Fibroblast of villous mesenchyme (primary cell): ENCODE data around the gene HSFX2. TPM values are rescaled to one million over a fixed set of nuclear protein-coding genes. Genes with fewer than 3 reads are reported as not detected.
"Not testable (repeated sequence)": the region's sequence is repeated elsewhere in the genome, so short reads cannot be mapped to it uniquely, and the experiment has no call there.

ENCODE experiments used
- DNase-seq: peaks from one replicate; pipeline ENCODE4 v3.0.0-alpha.2; 2010; ENCODE audit warnings: low read depth
- H3K4me3 ChIP-seq: 2 replicates; pipeline ENCODE4 v1.5.1; 2011; ENCODE audit warnings: low read depth, mild to moderate bottlenecking, low read length
- CTCF ChIP-seq: IDR thresholded peaks from 2 replicates; pipeline ENCODE4 v1.5.1; 2012; ENCODE audit warnings: low read depth, mild to moderate bottlenecking, low read length; ENCODE audit not compliant: insufficient read depth
- total RNA-seq: library from RNA; depleted of rRNA; stranded (reverse); fragments of >200 nt; gene quantifications from 2 replicates; pipeline ENCODE4 v1.2.3, GENCODE V29; 2012

Gene HSFX2
- 0.86 TPM in 1 of 2 replicates, not detected in the other for total RNA-seq

DNA sequence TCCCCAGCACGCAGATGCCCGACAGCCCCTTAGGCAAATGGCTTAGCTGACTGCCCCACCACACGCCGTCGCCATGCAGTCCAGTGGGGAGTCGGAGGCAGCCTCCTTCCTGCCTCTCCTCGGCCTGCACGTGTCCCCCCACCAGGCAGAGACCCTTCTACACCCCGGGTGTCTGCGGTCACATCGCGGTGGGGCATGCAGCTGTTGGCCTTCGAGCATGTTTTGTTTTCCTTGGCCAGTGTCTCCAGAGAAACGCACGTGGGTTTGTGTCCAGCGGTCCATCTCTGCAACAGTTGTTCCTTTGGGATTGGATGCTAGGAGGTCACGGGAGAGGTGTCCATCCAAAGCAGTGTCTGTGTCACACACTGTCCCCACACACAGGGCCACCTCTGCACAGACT lies at the start of gene HSFX2:
HSFX2 (minus strand) TSS at position 101 of the 400 bp plus-strand sequence. CDS start 614 bp downstream, outside the sequence.
- DNase-seq, H3K4me3 ChIP-seq: not testable (repeated sequence)

DNA sequence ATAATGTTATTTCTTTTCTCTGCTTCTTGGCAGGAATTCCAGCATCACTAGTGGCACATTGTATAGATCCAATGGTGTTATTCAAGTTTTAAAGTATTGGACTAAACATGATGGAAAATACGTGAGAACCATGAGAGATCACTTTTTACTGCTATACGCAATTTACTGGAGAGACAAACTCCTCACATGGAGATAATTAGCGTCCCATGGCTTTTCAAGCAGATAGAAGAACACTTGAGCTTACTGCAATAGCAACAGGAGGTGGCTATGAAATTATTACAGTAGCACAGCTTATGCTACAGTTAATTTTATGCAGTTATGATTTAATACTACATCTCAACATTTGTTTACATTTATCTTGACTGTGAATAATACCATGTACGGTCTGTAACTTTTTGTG lies 48.4 kb upstream of the HSFX2 start:
- DNase-seq, result no peak
- TF ChIP-seq CTCF, result no peak
- no peak overlapping the region for H3K4me3 ChIP-seq

DNA sequence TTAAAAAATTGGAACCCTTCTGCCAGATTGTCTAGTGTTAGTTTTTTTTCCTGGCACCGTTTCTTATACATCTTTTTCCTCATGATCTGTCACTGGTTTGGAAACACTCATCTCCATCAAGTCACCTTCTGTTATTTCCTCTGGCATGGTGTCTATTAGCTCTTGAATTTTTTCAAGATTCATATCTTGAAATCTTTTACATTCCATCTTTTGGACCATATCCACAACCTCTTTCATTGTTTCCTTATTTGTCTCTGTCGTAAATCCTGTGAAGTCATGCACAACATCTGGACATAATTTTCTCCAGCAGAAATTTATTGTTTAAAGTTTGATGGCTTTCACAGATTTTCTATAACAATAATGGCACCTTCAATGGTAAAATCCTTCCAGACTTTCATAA lies 46.7 kb upstream of the HSFX2 start:
- H3K4me3 ChIP-seq, result no peak overlapping the region
- DNase-seq, result no peak
- TF ChIP-seq CTCF, result no peak

GRCh38 chrX:149641432-149641831 lies 46.3 kb upstream of the HSFX2 start:
- DNase-seq, result no peak
- no peak overlapping the region for H3K4me3 ChIP-seq

DNA sequence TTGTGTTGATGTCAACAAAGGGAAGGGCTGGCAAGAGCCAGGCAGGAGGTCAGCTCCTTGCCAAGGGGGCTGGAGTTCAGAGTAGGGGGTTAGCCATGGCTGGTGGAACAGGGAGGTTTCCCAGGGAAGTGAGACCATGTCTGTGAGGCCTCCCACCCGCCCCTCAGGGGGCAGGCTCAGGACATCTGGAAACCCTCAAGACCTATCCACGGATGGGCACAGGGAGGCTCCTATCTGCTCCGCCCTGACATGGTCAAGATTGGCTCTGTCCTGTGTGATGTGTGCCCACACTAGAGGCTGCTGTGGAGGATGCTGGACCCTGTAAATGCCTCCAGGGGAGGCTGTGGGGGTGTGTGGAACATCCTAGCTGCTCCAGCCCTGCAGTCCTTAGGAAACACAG lies 44.5 kb upstream of the HSFX2 start:
- no peak overlapping the region for H3K4me3 ChIP-seq
- DNase-seq, result no peak
- TF ChIP-seq CTCF, result no peak

More at GRCh38 chrX:149641432-149641831, 46.3 kb upstream of the HSFX2 start:
- no peak for TF ChIP-seq CTCF

- no peak overlapping the region for H3K4me3 ChIP-seq
- no peak for DNase-seq
- no peak for TF ChIP-seq CTCF
Measured at GRCh38 chrX:149638860-149639259, 43.7 kb upstream of the HSFX2 start.

- no peak overlapping the region for H3K4me3 ChIP-seq
- no peak for TF ChIP-seq CTCF
- DNase-seq, result no peak
Measured at GRCh38 chrX:149633511-149633910, 38.4 kb upstream of the HSFX2 start.
